HG03442 (cell line): ENCODE measurements around the gene NLN.
"Not testable (repeated sequence)": the region's sequence is repeated elsewhere in the genome, so short reads cannot be mapped to it uniquely, and the experiment has no call there.

Source experiments
- ATAC-seq: cut with Tn5 transposase; IDR thresholded peaks from one replicate; pipeline ENCODE4 v1.9.1; 2021; ENCODE audit warnings: mild to moderate bottlenecking, moderate library complexity; ENCODE audit not compliant: unreplicated experiment

Gene NLN

DNA sequence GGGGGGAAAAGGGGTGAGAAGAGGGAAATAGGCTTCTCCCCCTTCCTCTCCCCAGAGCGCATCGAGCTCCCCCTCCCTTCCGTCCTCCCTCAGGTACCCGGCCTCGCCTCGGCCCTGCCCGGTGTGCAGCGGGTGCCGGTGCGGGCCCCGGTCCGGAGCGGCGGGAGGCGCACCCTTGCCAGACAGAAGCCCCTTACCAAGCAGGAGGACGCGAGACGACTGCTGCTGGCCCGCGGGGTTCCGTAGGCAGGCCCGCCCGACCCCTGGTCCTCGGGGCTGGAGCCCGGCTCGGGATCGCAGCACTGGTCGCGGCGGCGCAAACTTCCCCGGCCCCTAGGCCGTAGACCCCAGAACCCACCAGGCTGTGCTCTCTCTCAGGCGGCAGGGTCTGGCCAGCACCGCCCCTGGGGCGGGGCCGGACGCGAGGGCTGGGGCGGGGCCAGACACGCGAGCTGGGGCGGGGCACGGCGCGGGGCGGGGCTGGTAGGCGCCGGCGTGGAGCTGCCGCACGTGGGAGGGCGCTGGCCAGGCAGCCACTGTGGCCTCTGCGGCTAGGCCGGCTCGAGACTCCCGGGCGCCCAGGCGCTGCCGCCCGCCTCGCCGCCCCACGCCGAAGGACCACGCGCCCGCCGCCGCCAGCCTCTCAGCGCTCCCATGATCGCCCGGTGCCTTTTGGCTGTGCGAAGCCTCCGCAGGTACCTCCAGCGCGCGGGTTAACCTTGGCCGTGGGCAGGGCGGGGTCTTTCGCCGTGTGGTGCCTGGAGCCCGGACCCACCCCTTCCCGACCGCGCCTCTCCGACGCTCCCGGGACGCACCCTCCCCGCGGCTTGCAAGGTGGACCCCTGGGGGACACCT lies at the start of gene NLN, which contains the start of gene SGTB:
TSS of gene NLN (plus strand) at position 486 of the 855 bp plus-strand sequence. CDS start at position 655, 169 bp downstream.
TSS of gene SGTB (minus strand) at position 390 of the 855 bp plus-strand sequence. CDS start 1,302 bp downstream, outside the sequence.
- ATAC-seq = peak; percentile 90

DNA sequence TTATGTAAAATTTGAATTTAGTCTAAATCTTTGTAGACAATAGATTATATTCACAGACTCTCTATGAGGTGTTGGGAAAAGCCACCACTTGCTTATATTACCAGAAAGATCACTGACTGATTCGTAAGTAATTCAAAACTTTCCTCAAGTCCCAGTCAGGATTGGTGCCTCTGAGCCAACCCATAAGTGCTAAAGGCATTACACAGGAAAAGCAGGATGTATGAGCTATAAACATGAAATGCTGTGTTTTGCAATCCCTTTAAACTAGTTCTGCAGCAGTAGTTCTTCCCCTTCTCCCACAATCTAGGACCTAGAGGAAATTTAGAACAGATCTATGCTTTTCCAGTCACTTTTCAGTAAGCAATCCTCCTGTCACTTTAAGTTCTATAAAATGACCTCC lies 49.2 kb upstream of the NLN start:
- ATAC-seq = no peak

DNA sequence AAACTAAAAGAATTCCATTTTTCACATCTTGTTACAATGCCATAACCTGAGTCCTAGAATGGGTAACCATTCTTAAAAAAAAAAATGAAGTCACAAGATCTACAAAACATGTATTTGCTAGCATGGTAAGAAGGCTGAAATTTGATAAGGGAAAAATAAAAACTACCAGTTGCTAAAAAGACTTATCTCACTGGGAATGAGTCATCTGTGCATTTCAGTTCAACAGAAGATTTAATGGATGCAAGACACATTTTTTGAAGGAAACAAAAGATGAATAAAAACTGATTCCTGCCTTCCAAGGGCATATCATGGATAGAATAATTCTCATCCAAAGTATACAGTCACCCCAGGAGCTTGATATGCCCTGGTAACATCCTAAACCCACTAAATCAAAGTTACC lies 47.3 kb upstream of the NLN start:
- no peak for ATAC-seq

DNA sequence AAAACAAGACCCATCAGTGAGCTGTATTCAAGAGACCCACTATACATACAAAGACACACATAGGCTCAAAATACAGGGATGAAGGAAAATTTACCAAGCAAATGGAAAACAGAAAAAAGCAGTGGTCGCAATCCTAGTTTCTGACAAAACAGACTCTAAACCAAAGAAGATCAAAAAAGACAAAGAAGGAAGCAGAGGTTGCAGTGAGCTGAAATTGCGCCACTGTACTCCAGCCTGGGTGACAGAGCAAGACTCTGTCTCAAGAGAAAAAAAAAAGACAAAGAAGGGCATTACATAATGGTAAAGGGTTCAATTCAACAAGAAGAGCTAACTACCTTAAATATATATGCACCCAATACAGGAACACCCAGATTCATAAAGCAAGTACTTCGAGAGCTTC lies 45.9 kb upstream of the NLN start:
- ATAC-seq = not testable (repeated sequence)

DNA sequence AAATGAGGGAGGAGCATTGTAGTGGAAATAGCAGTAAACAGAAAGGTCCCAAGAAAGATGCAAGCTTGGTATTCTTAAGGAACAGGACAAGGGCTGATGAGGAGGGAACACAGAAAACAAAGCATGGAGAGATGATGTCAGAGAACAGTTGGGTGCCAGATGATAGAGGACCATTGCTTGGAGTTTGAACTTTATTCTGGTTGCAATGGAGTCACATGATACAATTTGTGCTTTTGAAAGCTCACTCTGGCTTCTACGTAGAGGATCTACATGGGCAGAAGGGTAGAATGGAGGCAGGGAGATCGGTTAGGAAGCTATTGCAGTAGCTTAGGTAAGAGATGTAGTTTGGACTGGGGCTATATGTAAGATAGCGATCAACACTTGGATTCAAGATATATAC lies 39.9 kb upstream of the NLN start:
- ATAC-seq = no peak

DNA sequence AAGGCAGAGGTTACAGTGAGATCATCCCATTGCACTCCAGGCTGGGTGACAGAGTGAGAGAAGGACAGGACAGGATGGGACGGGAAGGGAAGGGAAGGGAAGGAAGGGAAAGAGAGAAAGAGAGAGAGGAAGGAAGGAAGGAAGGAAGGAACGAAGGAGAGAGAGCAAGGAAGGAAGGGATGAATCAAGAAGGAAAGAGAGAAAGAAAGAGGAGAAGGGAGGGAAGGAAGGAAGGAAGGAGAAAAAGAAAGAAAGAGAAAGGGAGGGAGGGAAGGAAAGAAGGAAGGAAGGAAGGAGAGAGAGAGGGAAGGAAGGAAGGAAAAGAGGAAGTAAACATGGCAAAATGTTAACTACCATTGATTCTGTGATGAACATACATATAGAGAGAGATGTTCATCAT lies 28.9 kb upstream of the NLN start:
- ATAC-seq = no peak

DNA sequence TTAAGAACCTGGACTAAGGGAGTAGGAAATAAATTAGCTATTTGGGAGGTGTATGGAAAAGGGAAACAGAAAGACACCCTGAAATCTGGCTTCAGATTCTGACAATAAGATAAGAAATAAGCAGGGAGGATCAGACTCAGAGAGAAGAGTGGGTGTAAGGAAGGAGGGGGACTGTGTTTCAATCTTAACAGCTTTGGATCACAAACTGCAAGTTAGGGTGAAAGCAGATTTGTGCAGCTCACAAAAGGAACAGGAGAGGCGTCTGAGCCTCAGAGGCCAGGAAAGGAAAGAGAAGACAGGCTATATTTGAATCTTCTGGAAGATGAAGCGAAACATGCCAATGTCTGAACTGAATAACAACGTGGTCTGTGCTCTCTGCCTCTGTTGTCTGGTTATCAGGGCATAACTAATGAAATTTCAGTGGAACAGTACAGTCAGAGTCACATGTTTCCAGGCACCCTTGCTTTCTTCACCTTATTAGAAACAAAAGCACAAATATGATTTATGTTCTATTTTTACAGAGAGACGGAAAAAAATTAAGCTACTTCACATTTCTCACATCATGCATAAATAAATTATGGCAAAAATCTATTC lies 26.7 kb upstream of the NLN start:
- ATAC-seq = no peak

DNA sequence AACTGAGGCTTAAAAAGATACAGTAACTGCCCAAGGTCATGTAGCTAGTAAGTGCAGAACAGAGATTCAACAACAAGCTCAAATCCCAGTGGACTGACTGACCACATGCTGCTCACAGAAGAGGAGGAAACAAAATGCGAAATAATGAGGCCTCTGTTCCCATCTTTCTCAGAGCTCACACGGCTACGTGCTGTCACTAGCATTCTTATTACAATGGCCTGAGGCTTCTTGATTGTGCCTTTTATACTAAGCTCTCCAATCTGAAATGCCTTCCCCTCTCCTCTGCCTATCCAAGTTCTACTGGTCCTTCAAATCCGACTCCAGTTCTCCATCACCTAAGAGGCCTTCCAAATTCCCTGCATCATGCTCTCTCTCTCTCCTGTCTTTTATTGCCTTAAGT lies 26.1 kb upstream of the NLN start:
- no peak for ATAC-seq

DNA sequence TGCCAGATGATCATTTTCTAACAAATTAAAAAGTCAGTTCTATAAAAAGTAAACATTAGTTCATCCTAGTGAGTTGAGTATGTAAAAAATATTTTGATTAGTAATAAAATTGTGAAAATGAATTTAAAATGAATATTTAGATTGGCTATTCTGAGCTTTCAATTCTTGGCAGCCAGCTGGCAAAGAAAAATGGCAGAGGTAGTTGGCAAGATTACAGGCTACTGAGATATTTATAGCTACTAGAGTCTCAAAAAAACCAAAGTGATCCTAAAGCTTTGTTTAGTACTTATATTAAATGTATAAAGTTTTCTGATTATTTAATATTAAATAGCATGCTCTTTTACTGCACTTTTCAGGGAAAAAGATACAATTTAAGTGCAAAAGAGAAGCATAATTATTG lies 25.1 kb upstream of the NLN start:
- ATAC-seq = no peak

DNA sequence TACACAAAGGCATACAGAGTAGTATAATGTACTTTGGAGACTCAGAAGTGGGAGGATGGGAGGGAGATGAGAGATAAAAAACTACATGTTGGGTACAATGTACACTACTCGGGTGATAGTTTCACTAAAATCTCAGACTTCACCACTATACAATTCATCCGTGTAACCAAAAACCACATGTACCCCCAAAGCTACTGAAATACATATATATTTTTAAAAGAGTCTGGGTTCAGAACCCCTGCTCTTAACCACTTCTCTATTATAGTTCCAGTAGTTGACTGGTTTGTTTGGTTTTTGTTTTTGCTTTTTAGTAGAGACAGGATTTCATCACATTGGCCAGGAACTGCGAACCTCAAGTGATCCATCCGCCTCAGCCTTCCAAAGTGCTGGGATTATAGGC lies 22.7 kb upstream of the NLN start:
- ATAC-seq = peak; percentile 51

DNA sequence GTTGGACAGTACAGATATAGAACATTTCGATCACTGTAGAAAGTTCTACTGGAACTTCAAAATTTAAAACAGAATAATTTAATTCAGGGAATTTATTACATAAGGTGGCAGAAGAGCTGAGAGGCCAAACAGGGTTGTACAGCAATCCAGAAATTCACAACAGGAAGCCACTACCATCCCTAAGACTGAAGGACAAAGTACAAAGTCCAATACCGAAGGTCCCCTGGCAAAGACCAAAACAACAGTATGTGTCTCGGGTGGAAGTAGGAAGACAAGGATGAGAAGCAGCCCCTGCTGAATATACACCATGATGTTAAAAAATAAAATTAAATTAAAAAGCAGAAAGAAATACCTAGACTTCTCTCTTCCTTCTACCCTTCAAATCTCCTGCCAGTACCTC lies 20.0 kb upstream of the NLN start:
- ATAC-seq = no peak

DNA sequence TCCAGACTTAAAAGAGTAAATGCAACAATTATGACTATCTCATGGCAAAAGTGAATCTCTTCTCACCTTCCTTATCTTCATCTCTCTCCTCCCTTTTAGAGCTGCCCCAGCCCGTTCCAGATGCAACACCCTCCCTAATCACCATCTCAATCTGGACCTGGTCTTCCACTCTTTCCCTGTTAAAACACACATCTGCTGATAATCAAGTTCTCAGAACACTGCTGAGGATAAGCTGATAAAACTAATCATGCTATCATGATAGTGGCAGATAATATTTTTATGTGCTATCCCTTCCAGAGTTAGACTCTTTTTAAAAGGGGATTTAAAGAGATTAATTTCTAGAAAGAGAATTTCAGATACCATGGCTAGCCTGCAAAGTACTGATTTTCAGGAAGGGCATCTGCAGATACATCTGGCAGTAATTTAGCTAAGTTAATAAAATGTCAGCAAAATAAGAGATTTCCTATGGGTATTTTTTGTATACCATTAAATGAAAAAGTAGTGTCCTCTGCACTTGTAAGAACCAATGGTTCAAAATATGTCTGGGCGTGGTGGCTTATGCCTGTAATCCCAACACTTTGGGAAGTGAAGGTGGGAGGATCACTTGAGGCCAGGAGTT lies 17.3 kb upstream of the NLN start:
- no peak for ATAC-seq

DNA sequence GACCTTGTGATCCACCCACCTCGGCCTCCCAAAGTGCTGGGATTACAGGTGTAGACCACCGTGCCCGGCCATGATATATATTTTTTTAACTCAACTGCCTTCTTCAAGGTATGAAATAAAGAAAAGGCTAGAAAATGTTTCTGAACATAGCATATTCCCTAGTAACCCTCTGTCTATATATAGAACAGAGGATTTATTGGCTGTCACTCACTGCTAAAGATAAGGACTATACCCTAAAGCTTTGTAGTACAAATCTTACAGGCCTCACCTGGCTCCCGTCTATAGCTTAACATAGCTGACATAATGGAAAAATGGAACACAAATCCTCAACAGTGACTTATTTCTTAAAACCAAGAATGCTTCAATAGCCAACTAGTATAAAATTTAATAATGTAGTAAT lies 14.3 kb upstream of the NLN start:
- ATAC-seq = no peak

DNA sequence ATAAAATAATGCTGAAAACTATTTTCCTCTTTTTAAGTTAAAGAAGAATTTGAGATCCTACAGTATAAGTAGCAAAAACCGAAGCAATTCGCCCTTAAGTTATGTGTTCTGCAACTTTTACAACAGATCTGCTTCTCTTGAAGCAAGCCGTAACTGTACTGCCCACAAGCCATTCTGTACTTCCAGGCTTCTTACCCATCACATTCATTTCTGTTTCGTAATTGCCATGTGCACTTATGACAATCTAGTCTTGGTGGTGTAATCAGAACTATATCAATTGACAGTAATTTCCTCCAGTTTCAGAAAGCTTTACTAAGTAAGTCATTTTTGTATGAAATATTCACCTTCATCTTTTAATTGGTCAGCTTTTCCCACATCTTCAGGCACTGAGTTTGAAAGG lies 13.9 kb upstream of the NLN start:
- no peak for ATAC-seq

DNA sequence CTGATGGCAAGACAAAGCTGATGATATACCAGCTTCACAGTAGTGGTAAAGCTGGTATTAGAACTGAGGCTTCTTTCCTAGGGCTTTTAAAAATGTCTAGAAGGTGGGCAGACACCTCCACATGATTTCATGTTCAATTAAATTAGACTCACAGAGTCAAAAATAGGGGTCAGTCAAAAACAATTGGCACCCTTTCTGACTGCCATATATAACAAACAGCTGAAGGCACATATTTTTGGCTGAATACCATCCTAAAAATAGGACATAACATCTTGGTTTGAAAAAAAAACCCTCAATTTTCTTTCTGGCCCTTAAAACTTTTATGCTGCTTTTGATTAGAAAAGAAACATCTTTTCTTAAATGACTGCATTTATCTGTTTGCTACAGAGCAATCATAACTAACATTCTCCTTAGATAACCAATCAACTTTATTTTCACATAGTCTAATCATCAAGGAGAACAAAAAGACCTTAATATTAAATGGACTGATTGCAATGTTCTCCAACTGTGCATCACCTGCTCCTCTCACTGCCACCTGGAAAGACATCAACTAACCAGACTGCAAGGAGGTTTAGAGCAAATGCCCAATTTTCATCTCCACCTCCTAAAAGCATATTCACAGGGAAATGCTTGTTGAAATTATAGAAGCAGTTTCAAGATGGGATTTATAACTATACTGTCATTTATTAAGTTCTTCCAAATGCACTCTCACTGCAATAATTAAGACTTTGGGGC lies 3.3 kb upstream of the NLN start:
- ATAC-seq = no peak

DNA sequence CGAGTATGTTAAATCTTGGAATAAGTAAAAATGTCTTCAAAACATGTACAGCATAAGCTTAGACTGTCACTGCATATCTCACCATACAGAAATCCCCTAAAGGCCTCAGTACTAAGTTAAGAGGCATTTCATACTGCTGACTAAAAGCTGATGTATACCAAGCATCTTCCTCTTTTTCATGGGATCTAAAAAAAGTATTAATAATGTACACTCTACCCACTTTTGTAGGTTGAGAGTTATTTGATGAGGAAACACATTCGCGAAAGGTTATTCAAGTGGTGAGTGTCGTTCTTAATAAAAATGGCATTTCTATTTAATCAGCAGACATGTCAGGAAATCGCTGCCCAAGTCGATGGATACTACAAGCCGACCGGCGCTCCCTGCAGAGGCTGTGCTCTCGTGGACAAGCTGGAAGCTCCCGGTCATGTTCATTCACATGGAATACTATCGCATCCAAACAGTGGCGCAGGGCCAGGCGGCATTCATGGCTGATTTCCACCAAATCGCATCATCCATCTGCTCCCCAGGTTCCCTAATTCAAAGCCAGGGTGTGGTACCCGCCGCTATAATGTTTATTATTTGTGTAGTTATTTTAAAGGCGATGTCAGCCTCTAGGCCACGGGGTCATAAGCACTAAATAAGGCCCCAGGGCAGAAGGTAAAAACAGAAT lies 820 bp upstream of the NLN start:
- ATAC-seq = peak; percentile 2

DNA sequence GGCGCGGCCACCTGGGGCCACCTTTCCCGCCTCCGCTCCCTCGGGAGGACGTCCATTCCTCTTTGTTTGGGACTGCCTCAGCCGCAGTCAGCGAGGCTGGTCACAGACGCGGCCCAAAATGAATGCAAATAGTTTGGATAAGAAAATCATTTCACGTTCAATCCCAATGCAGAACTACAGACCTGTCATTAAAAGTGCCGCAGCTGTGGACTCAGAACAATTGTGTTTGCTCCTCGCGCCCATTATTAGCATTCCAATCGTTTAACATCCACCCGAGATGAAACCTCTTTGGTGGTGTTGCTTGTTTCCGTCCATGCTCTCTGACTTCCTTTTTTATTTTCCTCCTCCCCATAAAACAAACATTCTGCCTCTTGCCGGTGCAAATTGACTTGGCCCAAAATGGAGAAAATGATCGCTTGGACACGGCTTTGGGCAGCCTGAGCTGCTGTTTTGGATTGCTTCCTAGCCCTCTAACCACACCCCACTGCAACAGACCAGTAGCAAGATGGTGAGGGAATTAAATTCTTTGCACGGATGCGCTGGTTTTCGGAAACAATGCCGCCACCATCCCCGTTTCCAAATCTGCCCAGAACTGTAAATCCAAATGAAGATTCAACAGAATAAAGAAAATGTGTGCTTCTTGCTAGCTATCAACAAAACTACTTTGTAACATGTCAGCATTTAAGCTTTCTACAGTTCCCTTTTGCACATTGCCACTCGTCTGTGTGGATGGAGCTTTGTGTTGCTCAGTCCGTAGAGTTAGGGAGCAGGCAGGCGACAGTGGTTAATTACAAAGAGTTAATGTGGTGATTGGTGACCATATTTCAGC lies 784 bp downstream of the NLN start:
- ATAC-seq = no peak

DNA sequence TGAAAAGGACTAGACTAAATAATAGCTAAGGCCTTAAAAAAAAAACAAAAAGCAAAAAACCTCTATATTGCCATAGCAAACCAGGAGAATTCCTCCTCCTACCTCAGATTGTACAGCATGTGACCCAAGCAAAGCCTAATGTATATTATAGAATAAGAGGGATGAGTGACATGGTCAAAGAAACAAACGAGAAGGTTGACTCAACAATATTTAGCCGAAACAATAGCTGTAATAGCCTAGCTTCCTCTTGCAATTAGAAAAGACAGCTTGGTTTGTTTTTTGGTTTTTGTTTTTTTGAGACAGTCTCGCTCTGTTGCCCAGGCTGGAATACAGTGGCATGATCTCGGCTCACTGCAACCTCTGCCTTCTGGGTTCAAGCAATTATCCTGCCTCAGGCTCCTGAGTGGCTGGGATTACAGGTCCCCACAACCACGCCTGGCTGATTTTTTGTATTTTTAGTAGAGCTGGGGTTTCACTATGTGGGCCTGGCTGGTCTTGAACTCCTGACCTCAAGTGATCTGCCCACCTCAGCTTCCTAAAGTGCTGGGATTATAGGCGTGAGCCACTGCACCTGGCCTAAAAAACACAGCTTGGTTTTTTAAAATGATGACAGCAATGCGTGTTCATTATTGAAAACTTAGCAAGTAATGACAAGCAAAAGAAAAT lies 5.6 kb downstream of the NLN start:
- ATAC-seq = no peak

DNA sequence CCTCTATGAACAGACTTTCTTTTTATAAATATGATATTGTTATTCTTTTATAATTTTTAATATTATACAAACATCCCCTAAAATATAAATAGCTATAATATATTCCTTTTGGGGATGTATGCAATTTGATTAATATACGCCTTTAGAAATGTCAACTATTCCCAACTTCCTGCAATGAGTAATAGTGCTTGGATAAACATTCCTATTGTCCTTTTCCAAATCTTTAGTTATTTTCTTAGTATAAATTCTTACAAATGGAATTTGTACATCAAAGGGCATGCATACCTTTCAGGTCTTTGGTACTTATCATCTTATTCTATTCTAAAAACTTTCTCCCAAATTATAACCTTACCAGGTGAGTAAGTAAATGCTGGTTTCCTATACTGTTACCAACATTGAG lies 6.2 kb downstream of the NLN start:
- no peak for ATAC-seq
